Stimulated activated CD8-positive, alpha-beta memory T cell treated with anti-CD3 and anti-CD28 coated beads, Interleukin-12 subunit alpha, Interleukin-12 subunit beta, amount 100 ng/mL, for 24 hours (primary cell): Measurements from ENCODE around the gene GLS2.
"Not testable (repeated sequence)": the region's sequence is repeated elsewhere in the genome, so short reads cannot be mapped to it uniquely, and the experiment has no call there.

Experiments used
- DNase-seq: peaks from one replicate; pipeline ENCODE4 v3.0.0-alpha.2; 2020; ENCODE audit errors: extremely low read depth

The GLS2 gene

GRCh38 chr12:56448860-56449621, 38.9 kb downstream of the GLS2 start, which contains the start of gene TIMELESS:
TIMELESS (minus strand) TSS chr12:56449426; CDS start chr12:56434170, 15,256 bp downstream.
- DNase-seq = peak; percentile 61

- not testable (repeated sequence) for DNase-seq
Measured at GRCh38 chr12:56443208-56443607, 44.8 kb downstream of the GLS2 start.

GRCh38 chr12:56437430-56438176, 50.4 kb downstream of the GLS2 start:
- DNase-seq = no peak

GRCh38 chr12:56434828-56435227, 53.1 kb downstream of the GLS2 start:
- DNase-seq = no peak

- DNase-seq = no peak
Measured at GRCh38 chr12:56431850-56432249, 56.1 kb downstream of the GLS2 start.

GRCh38 chr12:56431288-56431687, 56.7 kb downstream of the GLS2 start:
- no peak for DNase-seq

- DNase-seq = no peak
Measured at GRCh38 chr12:56425940-56426438, 62.0 kb downstream of the GLS2 start.

GRCh38 chr12:56425193-56425592, 62.8 kb downstream of the GLS2 start:
- DNase-seq = no peak
